HCT116 (cell line): ENCODE results near the gene NHLRC4. TPM values are rescaled to one million over a fixed set of nuclear protein-coding genes. Genes with fewer than 3 reads are reported as not detected.

Source experiments
- ATAC-seq: fragments of 200-7000 bp; cut with Tn5 transposase; 2 replicates; pipeline ENCODE4 v1.9.1; 2020; ENCODE audit warnings: mild to moderate bottlenecking, moderate library complexity
- BruUV-seq: library from RNA; stranded (reverse); fragments of 400-500 nt; replicated peaks from 2 replicates; lab custom pipeline; 2021; lab: Mats Ljungman, UMichigan
- CTCF ChIA-PET: fragments of 300-600 bp; sonication (Branson Sonifier 250); formaldehyde crosslinking; loops from one replicate; lab custom pipeline; 2021; ENCODE audit warnings: antibody characterized with exemption; lab: Charles Lee
- POLR2A ChIA-PET: fragments of 300-600, 350-600 bp; sonication (Branson Sonifier 250); formaldehyde crosslinking; loops from one replicate; lab custom pipeline; 2021; ENCODE audit warnings: antibody characterized with exemption; lab: Charles Lee
- RAD21 ChIA-PET, 2 experiments: fragments of 300-600 bp; sonication (Branson Sonifier 250); formaldehyde crosslinking; loops; one replicate each; lab custom pipeline; 2023; ENCODE audit warnings: low total read pairs in 2 of 2; ENCODE audit not compliant: uncharacterized antibody in 2 of 2, unreplicated experiment in 2 of 2, low non-redundant PET in 1 of 2; lab: Charles Lee
- DNase-seq: peaks from one replicate; pipeline ENCODE4 v3.0.0-alpha.2; 2010; ENCODE audit warnings: low read depth, low spot score
- H2AFZ ChIP-seq: fragments of 200-600 bp; shearing (Covaris generic), sonication (generic); 2 replicates; pipeline ENCODE4 v1.6.1; 2017; ENCODE audit warnings: low read depth, mixed run types, mixed read lengths, antibody characterized with exemption, low read length; ENCODE audit not compliant: poor library complexity, severe bottlenecking
- H3K27ac ChIP-seq: 2 replicates; pipeline ENCODE4 v1.5.1; 2012; ENCODE audit warnings: low read depth, low read length
- H3K27me3 ChIP-seq: fragments of 200-600 bp; sonication (generic); 2 replicates; pipeline ENCODE4 v1.6.1; 2016; ENCODE audit warnings: mixed run types, low read length, mixed read lengths; ENCODE audit not compliant: insufficient read depth
- H3K36me3 ChIP-seq, 2 experiments: fragments of 200-500 bp in 1 of 2; fragments of 200-600 bp in 1 of 2; sonication (Bioruptor generic) in 1 of 2; sonication (generic) in 1 of 2; 2 replicates each; pipeline versions ENCODE4 v1.5.1 to v1.6.1; 2014 to 2016; ENCODE audit warnings: low read length in 2 of 2, inconsistent platforms in 1 of 2, mixed read lengths in 1 of 2, mixed run types in 1 of 2; ENCODE audit not compliant: insufficient read depth in 2 of 2, control insufficient read depth in 1 of 2
- H3K4me1 ChIP-seq, 2 experiments: fragments of 200-600 bp in 1 of 2; sonication (generic) in 1 of 2; 2 replicates each; pipeline versions ENCODE4 v1.5.1 to v1.6.1; 2012 to 2017; ENCODE audit warnings: low read length in 2 of 2, inconsistent platforms in 1 of 2, mild to moderate bottlenecking in 1 of 2, mixed read lengths in 1 of 2, mixed run types in 1 of 2, moderate library complexity in 1 of 2; ENCODE audit not compliant: insufficient read depth in 2 of 2, control insufficient read depth in 1 of 2
- H3K4me2 ChIP-seq: fragments of 200-600 bp; sonication (generic); 2 replicates; pipeline ENCODE4 v1.6.1; 2017; ENCODE audit warnings: mixed run types, low read length, mixed read lengths
- H3K4me3 ChIP-seq, 2 experiments: fragments of 200-600 bp in 1 of 2; sonication (generic) in 1 of 2; replicated peaks in 1 of 2; 2 replicates each; pipeline ENCODE4 v1.5.1; 2011 to 2016; ENCODE audit warnings: low read length in 2 of 2, control low read depth in 1 of 2, low read depth in 1 of 2, mild to moderate bottlenecking in 1 of 2, mixed read lengths in 1 of 2, mixed run types in 1 of 2
- H3K79me2 ChIP-seq: fragments of 200-600 bp; sonication (generic); 2 replicates; pipeline ENCODE4 v1.6.1; 2017; ENCODE audit warnings: mild to moderate bottlenecking, mixed run types, low read length, moderate library complexity, mixed read lengths; ENCODE audit not compliant: insufficient read depth
- H3K9ac ChIP-seq: fragments of 200-600 bp; sonication (generic); 2 replicates; pipeline ENCODE4 v1.6.1; 2016; ENCODE audit warnings: low read length, mixed read lengths
- H3K9me2 ChIP-seq: fragments of 200-600 bp; sonication (generic), shearing (Covaris generic); 2 replicates; pipeline ENCODE4 v1.6.1; 2017; ENCODE audit warnings: mixed run types, mild to moderate bottlenecking, moderate library complexity; ENCODE audit not compliant: insufficient read depth
- H3K9me3 ChIP-seq, 2 experiments: fragments of 200-500 bp in 1 of 2; fragments of 200-600 bp in 1 of 2; sonication (Bioruptor generic) in 1 of 2; sonication (generic) in 1 of 2; 2 replicates each; pipeline ENCODE4 v1.6.1; 2014 to 2017; ENCODE audit warnings: low read length in 2 of 2, mixed read lengths in 2 of 2, inconsistent platforms in 1 of 2, low read depth in 1 of 2, mild to moderate bottlenecking in 1 of 2, mixed run types in 1 of 2, moderate library complexity in 1 of 2; ENCODE audit not compliant: control insufficient read depth in 1 of 2, insufficient read depth in 1 of 2
- H4K20me1 ChIP-seq: fragments of 200-600 bp; sonication (generic), shearing (Covaris generic); 2 replicates; pipeline ENCODE4 v1.6.1; 2017; ENCODE audit warnings: mixed run types, mild to moderate bottlenecking, moderate library complexity; ENCODE audit not compliant: insufficient read depth
- EGR1 ChIP-seq: IDR thresholded peaks from 2 replicates; pipeline ENCODE4 v1.6.1; 2012; ENCODE audit warnings: low read depth
- ELF1 ChIP-seq: IDR thresholded peaks from 2 replicates; pipeline ENCODE4 v1.6.1; 2012; ENCODE audit warnings: low read depth, borderline replicate concordance
- EZH2phosphoT487 ChIP-seq: fragments of 200-600 bp; IDR thresholded peaks from 2 replicates; pipeline ENCODE4 v1.6.1; 2018; ENCODE audit warnings: antibody characterized with exemption, borderline replicate concordance
- FOSL1 ChIP-seq: IDR thresholded peaks from 2 replicates; pipeline ENCODE4 v1.6.1; 2012; ENCODE audit warnings: low read depth
- JUND ChIP-seq: IDR thresholded peaks from 2 replicates; pipeline ENCODE4 v1.6.1; 2012
- RAD21 ChIP-seq: IDR thresholded peaks from 2 replicates; pipeline ENCODE4 v1.6.1; 2012; ENCODE audit warnings: low read depth, mild to moderate bottlenecking
- SIN3A ChIP-seq: IDR thresholded peaks from 2 replicates; pipeline ENCODE4 v1.6.1; 2012; ENCODE audit warnings: low read depth
- SP1 ChIP-seq: IDR thresholded peaks from 2 replicates; pipeline ENCODE4 v1.6.1; 2012; ENCODE audit warnings: low read depth
- intact Hi-C: fragments of 100-400 bp; cut with micrococcal nuclease; formaldehyde crosslinking; loops from 2 replicates; pipeline ENCODE4 v1.10.0; 2022
- total RNA-seq: library from RNA; stranded (reverse); gene quantifications from one replicate; pipeline ENCODE4 v1.2.1, GENCODE V29; 2021; ENCODE audit not compliant: unreplicated experiment
- TF ChIP-seq, protein P1 (sequence below), 3 experiments: fragments of 200-600 bp in 1 of 3; sonication (generic) in 1 of 3; IDR thresholded peaks in 2 of 3; conservative IDR thresholded peaks in 1 of 3; 2 replicates each; pipeline ENCODE4 v1.5.1; 2012 to 2017; ENCODE audit warnings: low read depth in 2 of 3, low read length in 2 of 3, antibody characterized with exemption in 1 of 3, borderline replicate concordance in 1 of 3, control low read depth in 1 of 3, mild to moderate bottlenecking in 1 of 3, mixed read lengths in 1 of 3, mixed run types in 1 of 3, moderate library complexity in 1 of 3; ENCODE audit not compliant: insufficient read depth in 1 of 3
- TF ChIP-seq, protein P2 (sequence below): IDR thresholded peaks from 2 replicates; pipeline ENCODE4 v1.6.1; 2012; ENCODE audit warnings: low read depth
- TF ChIP-seq, protein P3 (sequence below): IDR thresholded peaks from 2 replicates; pipeline ENCODE4 v1.6.1; 2012

The NHLRC4 gene
- total RNA-seq, 1 experiment from 2014 or later = 0.22 TPM

DNA sequence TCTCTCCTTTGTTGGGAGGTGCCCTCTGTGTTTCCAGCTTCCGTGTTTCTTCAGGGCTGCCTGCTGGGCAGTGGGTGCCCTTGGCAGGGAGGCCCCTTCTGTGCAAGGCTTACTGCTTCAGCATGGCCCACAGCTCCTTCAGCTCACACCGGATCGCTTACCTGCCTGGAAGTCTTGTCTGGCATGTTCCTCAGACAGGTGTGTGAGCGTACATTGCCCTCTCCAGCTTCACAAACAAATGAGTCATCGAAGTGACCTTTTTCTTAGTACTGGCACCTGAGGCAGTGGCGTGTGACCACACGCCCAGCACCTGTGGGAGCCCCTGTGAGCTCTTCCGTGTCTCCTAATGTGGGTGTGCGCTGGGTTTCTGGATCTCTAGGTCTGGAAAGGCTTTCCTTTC is 26.6 kb downstream of the NHLRC4 start:
- ATAC-seq (0 out of 2 replicates have a peak, but pooled peaks have one; percentile 7), DNase-seq (no peak)
- Histone ChIP-seq H3K27ac (peak overlapping the region; percentile 76), H3K79me2 (peaks cover 25% of the 10 kb centered on the region; the same call in 1 of the 2 replicates), H3K36me3 (no peaks in the 10 kb centered on the region), H3K4me1 (peaks cover 30 to 35% of the 10 kb centered on the region in 2 experiments), H3K9me2 (no peaks in the 10 kb centered on the region), H4K20me1 (no peaks in the 10 kb centered on the region), H3K27me3 (no peaks in the 10 kb centered on the region), H3K9me3 (no peaks in the 10 kb centered on the region), H3K9ac (peak overlapping the region; percentile 36), H3K4me2 (peak overlapping the region; percentile 70), H2AFZ (no peak overlapping the region), H3K4me3 (peak overlapping the region in 1 of 2 experiments; percentile 13; a peak in 1 of 4 replicates)
- no peak for TF ChIP-seq ELF1
- no peak for TF ChIP-seq EGR1
- peak; percentile 71 for TF ChIP-seq JUND
- TF ChIP-seq FOSL1 = peak; percentile 64
- TF ChIP-seq, protein P1, sequence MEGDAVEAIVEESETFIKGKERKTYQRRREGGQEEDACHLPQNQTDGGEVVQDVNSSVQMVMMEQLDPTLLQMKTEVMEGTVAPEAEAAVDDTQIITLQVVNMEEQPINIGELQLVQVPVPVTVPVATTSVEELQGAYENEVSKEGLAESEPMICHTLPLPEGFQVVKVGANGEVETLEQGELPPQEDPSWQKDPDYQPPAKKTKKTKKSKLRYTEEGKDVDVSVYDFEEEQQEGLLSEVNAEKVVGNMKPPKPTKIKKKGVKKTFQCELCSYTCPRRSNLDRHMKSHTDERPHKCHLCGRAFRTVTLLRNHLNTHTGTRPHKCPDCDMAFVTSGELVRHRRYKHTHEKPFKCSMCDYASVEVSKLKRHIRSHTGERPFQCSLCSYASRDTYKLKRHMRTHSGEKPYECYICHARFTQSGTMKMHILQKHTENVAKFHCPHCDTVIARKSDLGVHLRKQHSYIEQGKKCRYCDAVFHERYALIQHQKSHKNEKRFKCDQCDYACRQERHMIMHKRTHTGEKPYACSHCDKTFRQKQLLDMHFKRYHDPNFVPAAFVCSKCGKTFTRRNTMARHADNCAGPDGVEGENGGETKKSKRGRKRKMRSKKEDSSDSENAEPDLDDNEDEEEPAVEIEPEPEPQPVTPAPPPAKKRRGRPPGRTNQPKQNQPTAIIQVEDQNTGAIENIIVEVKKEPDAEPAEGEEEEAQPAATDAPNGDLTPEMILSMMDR (IDR thresholded peaks at IDR 0.05 in 2 of 3, conservative IDR thresholded peaks at IDR 0.05 in 1 of 3; ENCODE audit: borderline replicate concordance in 1 of 3, insufficient read depth in 1 of 3, low read depth in 2 of 3, low read length in 2 of 3) = no peak
- TF ChIP-seq, protein P2, sequence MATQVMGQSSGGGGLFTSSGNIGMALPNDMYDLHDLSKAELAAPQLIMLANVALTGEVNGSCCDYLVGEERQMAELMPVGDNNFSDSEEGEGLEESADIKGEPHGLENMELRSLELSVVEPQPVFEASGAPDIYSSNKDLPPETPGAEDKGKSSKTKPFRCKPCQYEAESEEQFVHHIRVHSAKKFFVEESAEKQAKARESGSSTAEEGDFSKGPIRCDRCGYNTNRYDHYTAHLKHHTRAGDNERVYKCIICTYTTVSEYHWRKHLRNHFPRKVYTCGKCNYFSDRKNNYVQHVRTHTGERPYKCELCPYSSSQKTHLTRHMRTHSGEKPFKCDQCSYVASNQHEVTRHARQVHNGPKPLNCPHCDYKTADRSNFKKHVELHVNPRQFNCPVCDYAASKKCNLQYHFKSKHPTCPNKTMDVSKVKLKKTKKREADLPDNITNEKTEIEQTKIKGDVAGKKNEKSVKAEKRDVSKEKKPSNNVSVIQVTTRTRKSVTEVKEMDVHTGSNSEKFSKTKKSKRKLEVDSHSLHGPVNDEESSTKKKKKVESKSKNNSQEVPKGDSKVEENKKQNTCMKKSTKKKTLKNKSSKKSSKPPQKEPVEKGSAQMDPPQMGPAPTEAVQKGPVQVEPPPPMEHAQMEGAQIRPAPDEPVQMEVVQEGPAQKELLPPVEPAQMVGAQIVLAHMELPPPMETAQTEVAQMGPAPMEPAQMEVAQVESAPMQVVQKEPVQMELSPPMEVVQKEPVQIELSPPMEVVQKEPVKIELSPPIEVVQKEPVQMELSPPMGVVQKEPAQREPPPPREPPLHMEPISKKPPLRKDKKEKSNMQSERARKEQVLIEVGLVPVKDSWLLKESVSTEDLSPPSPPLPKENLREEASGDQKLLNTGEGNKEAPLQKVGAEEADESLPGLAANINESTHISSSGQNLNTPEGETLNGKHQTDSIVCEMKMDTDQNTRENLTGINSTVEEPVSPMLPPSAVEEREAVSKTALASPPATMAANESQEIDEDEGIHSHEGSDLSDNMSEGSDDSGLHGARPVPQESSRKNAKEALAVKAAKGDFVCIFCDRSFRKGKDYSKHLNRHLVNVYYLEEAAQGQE = no peak
- TF ChIP-seq, protein P3, sequence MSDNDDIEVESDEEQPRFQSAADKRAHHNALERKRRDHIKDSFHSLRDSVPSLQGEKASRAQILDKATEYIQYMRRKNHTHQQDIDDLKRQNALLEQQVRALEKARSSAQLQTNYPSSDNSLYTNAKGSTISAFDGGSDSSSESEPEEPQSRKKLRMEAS = peak; percentile 62; the same call in 1 of the 2 replicates
- peak; percentile 50; the same call in 1 of the 2 replicates for TF ChIP-seq SIN3A
- TF ChIP-seq RAD21 = no peak
- peak; percentile 54 for TF ChIP-seq SP1
- TF ChIP-seq EZH2phosphoT487 = no peak
- BruUV-seq = no TSS peak
- CTCF ChIA-PET = interaction anchor here (1.0 to 1.1 kb wide), 2 partner anchors 14 to 55 kb away, joined by 3 to 4 read pairs; no protein-coding TSS in a partner anchor
- intact Hi-C loops = loop anchor here (5.0 kb wide), 1 partner anchor 34 kb away; no protein-coding TSS in a partner anchor
- POLR2A ChIA-PET = no interaction called here
- RAD21 ChIA-PET = no interaction called here
